ENCODE data around the gene CD74. TPM values are rescaled to one million over a fixed set of nuclear protein-coding genes. Genes with fewer than 3 reads are reported as not detected.

The CD74 gene
- total and polyA plus RNA-seq, 2 of the 4 experiments (the other 2 are of a cell fraction): 0.18 to 1.1 TPM

GRCh38 chr5:150434464-150434863 lies 21.8 kb upstream of the CD74 start:
- Histone ChIP-seq H4K5ac (ENCODE audit: low read depth, low read length) (no peak overlapping the region), H2BK20ac (ENCODE audit: low read depth, low read length) (no peak overlapping the region), H4K8ac (ENCODE audit: low read depth in 2 of 2, low read length in 2 of 2) (no peak overlapping the region), H2AK5ac (ENCODE audit: low read depth, low read length) (no peak overlapping the region), H2AFZ (replicated peaks; ENCODE audit: low read length, poor library complexity) (no peak overlapping the region), H3K14ac (replicated peaks; ENCODE audit: low read depth, low read length) (no peak overlapping the region), H3K9ac (ENCODE audit: low read depth, low read length) (no peak overlapping the region), H3K27ac (ENCODE audit: insufficient read depth, low read length) (no peak overlapping the region), H2BK120ac (ENCODE audit: low read depth, low read length) (peak overlapping the region; percentile 21; the same call in 1 of the 2 replicates), H3K4me2 (ENCODE audit: low read depth, low read length) (no peak overlapping the region), H3K23ac (ENCODE audit: low read depth, low read length) (no peak overlapping the region), H2BK15ac (ENCODE audit: low read depth, low read length) (no peak overlapping the region), H3K56ac (ENCODE audit: extremely low read depth, insufficient read depth, low read length) (no peak overlapping the region), H2AK9ac (replicated peaks; ENCODE audit: low read depth, low read length, poor library complexity) (no peak overlapping the region), H3K4ac (ENCODE audit: low read depth, low read length) (peak overlapping the region; percentile 10; the same call in 1 of the 2 replicates), H3K9me1 (ENCODE audit: insufficient read depth, low read length) (peaks cover 3% of the 10 kb centered on the region; the same call in 1 of the 2 replicates), H2BK5ac (ENCODE audit: low read depth, low read length, poor library complexity, severe bottlenecking) (peak overlapping the region; percentile 35), H3K9me3 (ENCODE audit: control insufficient read depth, insufficient read depth, low read length) (no peaks in the 10 kb centered on the region), H3K4me1 (ENCODE audit: control insufficient read depth, insufficient read depth, low read length) (peaks cover 5% of the 10 kb centered on the region), H3K4me3 (ENCODE audit: insufficient read depth, low read depth, low read length) (no peak overlapping the region), H3K18ac (ENCODE audit: low read depth, low read length) (no peak overlapping the region), H3K36me3 (ENCODE audit: control insufficient read depth, insufficient read depth, low read length) (no peaks in the 10 kb centered on the region), H4K20me1 (ENCODE audit: insufficient read depth, low read length) (no peaks in the 10 kb centered on the region), H3K79me1 (ENCODE audit: low read depth in 1 of 2, low read length in 2 of 2) (no peaks in the 10 kb centered on the region), H4K91ac (ENCODE audit: insufficient read depth, low read depth, low read length) (peak overlapping the region; percentile 7; the same call in 1 of the 2 replicates), H3K27me3 (ENCODE audit: control insufficient read depth, insufficient read depth, low read length) (no peaks in the 10 kb centered on the region)
- intact Hi-C loops (cut with micrococcal nuclease): loop anchor here (1.0 to 10.0 kb wide), 4 partner anchors 37 to 600 kb away; partner anchors contain the start of genes HMGXB3 and TIGD6
- DNase-seq (peak; percentile 98), ATAC-seq (ENCODE audit: low read depth) (peak; percentile 87)
- POLR2A ChIA-PET (ENCODE audit: unreplicated experiment): no interaction called here
- TF ChIP-seq MAFK (IDR thresholded peaks at IDR 0.05; ENCODE audit: low read depth, low read length) (no peak), CHD1 (IDR thresholded peaks at IDR 0.05; ENCODE audit: low read depth, low read length) (no peak), RFX5 (IDR thresholded peaks at IDR 0.05; ENCODE audit: low read depth, low read length) (no peak), MAZ (IDR thresholded peaks at IDR 0.05; ENCODE audit: borderline replicate concordance, low read depth, low read length) (peak; percentile 50; the same call in 1 of the 2 replicates), BHLHE40 (IDR thresholded peaks at IDR 0.05; ENCODE audit: low read depth, low read length) (peak; percentile 19; the same call in 1 of the 2 replicates), FOS (IDR thresholded peaks at IDR 0.05; ENCODE audit: low read depth, low read length) (no peak), CEBPB (IDR thresholded peaks at IDR 0.05; ENCODE audit: low read depth, low read length) (no peak), USF2 (IDR thresholded peaks at IDR 0.05; ENCODE audit: low read depth, low read length) (no peak), MXI1 (IDR thresholded peaks at IDR 0.05; ENCODE audit: borderline replicate concordance, low read depth, low read length) (no peak), POLR2A (IDR thresholded peaks at IDR 0.05; ENCODE audit: low read depth, low read length) (no peak), CTCF (conservative IDR thresholded peaks at IDR 0.05; ENCODE audit: low read depth, low read length) (no peak), RAD21 (IDR thresholded peaks at IDR 0.05; ENCODE audit: low read length) (peak; percentile 24; the same call in 1 of the 2 replicates), NFE2L2 (IDR thresholded peaks at IDR 0.05; ENCODE audit: low read depth, low read length) (no peak), ELK1 (IDR thresholded peaks at IDR 0.05; ENCODE audit: borderline replicate concordance, low read depth, low read length) (no peak), RCOR1 (IDR thresholded peaks at IDR 0.05; ENCODE audit: insufficient replicate concordance, low read length) (peak; percentile 79), SMC3 (IDR thresholded peaks at IDR 0.05; ENCODE audit: low read depth, low read length) (peak; percentile 3; the same call in 1 of the 2 replicates)
- WGBS, 2 experiments (ENCODE audit: extremely low coverage in 2 of 2, insufficient read length in 1 of 2): 20% methylated on average over 1 of the region's 6 CpGs; no CpG with 5 or more reads in 1 of the 2 experiments
- CTCF ChIA-PET: interaction anchor here (1.3 kb wide), 1 partner anchor 57 kb away, joined by 3 read pairs; no protein-coding TSS in a partner anchor
- in situ Hi-C loops (cut with MboI; ENCODE audit: low sequenced_read_pairs): loop anchor here (10.0 to 25.0 kb wide), 3 partner anchors 170 to 797 kb away; no protein-coding TSS in a partner anchor
- BruUV-seq (replicated peaks): no TSS peak
- dilution Hi-C loops (cut with HindIII; ENCODE audit: low sequenced_read_pairs, unreplicated experiment): no loop called here
